DMS153 treated with DMSO at 0.1 percent for 48 hours (cell line): ENCODE measurements around the gene CLHC1.
"Not testable (repeated sequence)": the region's sequence is repeated elsewhere in the genome, so short reads cannot be mapped to it uniquely, and the experiment has no call there.

ENCODE experiments used
- DNase-seq: peaks from one replicate; lab custom pipeline; 2025; ENCODE audit not compliant: unreplicated experiment; lab: John Stamatoyannopoulos, UW

CLHC1 gene

DNA sequence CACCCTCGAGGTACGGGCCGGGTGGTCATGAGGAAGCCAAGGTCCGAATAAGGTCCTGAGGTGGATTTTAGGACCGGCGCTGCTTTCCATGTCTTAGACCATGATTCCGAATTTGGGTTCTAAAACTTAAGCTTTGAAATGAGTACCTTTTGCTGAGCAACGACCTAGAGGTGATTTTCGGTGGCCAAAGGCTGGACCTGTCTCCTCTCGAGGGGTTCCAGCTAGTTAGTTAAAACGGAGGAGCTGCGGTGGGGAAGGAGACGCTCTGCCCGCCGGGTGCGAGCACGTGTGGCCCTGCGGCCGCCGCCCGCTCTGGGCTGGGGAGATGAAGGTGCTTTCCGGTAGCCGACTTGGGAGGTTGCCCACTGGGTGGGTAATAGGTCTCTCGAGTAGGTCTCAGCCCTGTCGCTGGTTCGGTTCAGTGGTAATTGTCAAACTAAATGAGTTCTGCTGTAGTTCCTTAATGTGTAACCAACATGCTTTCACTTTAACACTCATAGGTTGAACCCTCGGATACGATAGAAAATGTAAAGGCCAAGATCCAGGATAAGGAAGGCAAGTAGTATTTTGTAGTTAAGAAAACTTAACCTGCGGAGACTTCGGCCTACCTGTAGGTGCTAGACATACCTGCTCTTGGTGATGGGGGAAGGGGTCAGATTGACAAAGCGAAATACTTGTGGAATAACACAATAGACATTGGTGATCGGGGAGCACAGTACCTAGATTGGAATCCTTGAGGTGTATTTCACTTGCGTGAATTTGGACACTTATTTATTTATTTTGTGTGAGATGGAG, 967 bp upstream of the CLHC1 start:
- no peak for DNase-seq

DNA sequence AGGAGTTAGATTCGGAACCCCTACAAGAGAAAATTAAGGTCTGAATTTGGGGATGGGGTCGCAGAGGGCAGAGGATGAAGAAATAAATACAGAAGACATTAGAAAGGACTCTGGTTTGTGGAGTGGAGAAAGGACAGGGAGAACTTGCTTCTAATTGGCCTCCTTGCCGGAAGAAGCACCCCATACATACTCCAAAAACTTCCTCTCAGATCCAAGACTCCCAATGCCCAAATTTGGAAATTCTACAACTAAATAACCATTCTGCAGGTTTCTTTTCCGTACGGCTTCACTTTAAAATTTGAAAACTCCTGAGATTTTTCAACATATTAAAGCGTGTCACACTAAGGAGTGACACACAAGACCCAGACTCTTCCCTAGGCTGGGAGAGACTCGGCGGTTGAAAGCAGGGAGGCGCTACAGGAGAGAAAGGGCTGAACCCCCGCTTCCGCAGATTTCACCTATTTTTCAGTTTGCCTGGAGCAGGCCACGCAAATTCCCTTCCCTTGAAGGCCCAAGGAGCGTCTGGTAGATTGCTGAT, 478 bp downstream of the CLHC1 start:
- DNase-seq = no peak

DNA sequence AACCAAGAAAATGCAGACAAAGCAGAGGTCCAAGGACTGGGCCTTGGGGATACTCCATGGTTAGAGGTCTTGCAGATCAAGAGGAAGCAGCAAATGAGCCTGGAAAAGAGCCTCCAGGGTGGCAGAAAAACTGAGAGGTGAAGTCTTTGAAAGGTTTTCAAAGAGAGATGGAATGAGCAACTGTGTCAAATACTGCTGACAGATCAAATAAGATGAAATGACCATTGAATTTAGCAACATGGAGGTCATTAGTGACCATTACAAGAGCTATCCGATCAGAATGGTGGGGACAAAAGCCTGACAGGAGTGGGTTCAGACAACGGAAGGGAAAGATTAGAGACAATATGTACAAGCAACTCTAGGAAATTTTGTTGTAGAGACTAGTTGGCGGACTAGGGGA, 1.5 kb downstream of the CLHC1 start:
- no peak for DNase-seq

DNA sequence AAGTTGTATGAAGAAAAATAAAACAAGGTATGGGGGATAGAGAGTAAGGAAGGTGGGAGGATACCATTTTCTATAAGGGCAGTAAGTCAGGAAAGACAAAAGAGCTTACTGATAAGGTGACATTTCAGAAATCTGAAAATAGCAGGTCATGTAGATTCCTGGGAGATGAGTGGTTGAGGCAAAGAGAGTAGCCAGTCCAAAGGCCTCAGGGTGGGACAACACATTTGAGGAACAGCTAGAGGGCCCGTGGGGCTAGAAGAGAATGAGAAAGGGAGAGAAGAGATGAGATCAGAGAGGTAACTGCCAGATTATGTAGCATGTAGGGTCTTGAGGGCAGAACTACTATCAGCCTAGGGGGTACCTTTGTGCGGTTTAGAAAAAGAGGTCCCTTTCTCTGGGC, 2.9 kb downstream of the CLHC1 start:
- DNase-seq = no peak

DNA sequence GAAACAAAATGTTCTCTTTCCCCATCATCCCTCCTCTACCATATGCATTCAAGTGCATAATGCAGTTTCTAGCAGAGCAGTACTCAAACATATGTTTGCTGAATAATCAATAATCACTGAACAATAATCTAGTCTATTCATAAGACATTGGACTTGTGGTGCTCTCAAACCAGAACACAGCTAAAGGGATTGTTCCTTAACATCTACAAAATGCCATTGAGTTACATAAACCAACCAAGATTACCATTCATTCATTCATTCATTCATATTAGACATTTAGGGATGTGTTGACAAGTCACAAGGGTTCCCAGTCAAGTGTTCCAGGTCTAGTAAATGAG, 3.9 kb downstream of the CLHC1 start:
- no peak for DNase-seq

DNA sequence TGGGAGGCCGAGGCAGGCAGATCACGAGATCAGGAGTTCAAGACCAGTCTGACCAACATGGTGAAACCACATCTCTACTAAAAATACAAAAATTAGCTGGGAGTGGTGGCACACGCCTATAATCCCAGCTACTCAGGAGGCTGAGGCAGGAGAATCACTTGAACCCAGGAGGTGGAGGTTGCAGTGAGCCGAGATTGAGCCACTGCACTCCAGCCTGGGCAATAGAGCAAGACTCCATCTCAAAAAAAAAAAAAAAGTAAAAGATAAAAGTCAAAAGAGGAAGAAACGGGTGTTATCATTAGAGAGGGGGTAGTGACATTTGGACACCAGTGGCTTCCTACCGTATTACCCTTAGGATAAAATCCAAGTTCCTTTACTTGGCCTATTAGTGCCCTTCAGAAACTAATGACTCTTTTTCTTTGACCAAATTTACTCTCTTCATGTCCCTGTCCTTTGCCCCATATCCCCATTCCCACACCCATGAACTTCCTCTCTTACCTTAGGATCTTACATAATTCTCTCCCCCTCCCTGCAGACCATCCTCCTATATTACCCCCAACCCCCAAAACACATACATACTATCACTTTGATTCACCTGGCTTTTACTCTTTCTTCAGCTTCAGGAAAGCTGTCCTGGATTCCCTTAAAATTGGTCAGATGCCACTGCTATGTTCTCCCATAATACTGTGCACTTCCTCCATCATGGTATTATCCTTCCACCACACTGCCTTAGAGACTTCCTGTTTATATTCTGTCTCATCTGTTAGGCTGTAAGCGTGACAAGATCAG, 4.5 kb downstream of the CLHC1 start:
- DNase-seq = not testable (repeated sequence)

DNA sequence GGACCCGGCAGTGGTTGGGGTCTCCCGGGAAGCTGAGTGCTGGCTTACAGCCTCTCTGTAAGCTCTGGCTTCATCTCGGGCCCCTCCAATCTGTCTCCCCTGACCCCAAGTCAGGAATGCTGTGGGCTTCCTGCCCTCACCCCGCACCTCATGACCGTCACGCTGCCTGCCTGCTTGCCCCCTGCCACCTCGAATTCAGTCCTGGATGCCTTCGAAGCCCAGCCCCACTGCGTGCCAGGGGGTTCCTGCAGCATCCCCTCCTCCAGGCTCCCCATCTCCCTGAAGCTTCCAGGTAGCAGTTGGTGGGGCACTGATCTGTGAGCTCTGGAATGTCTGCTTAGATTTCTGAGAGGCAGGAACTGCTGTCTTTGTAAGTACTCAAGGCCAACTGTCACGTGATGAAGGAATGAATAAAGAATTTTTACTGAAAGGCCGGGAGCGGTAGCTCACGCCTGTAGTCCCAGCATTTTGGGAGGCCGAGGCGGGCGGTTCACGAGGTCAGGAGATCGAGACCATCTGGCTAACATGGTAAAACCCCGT, 6.5 kb downstream of the CLHC1 start:
- no peak for DNase-seq

DNA sequence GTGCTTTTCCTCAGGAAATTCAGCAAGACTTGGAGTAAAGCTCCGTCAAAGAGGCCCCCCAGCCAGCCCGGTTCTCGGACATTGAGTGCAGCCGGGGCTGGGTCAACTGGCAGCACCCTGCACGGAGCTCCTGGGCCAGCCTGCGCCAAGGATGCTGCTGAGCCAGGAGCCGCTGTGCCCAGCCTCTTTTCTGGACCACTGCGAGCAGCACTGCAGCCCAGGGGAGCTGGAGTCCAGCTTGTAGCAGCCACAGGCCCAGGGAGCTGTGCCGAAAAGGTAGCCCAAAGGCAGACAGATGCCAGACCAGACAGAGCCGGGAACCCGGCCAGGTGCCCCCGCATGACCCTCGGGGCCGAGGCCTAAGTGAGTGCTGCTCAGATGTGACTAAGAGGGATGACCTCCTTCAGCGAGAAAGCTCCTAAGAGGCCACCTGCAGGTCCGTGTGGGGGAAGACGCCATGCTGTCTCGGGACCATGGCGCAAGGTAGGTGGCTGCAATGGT, 7.3 kb downstream of the CLHC1 start:
- no peak for DNase-seq

DNA sequence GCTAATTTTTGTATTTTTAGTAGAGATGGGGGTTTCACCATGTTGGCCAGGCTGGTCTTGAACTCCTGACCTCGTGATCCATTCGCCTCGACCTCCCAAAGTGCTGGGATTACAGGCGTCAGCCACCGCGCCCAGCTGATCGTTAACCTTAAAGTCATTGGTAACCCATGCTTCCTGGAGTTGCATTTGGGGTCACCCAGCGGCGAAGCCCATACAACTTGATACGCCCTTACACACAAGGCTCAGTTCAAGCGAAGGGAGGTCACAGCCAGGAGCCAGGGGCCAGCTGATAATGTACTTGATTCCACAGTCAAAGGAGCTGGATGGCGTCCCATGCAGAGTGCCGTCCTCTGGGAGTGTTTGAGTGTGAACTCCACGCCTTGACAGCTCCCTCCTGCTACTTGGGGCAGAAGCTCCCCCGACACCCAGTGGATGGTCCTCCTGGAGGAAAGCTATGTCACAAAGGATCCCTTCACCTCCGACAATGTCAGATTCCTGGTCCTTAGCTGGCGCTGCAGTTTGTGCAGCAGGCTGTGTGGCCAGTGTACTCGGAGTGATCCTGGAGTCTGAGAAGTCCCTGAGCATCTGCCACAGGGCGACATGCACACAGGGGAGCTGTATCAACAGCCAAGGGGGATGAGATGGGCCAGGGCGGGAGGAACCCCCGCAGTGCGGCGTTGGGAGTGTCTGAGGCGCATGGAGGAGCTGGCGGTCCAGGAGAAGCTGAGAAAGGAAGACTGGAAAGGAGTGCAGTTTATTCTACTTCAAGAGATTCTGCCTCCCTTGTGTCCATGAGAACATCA, 7.9 kb downstream of the CLHC1 start:
- no peak for DNase-seq

DNA sequence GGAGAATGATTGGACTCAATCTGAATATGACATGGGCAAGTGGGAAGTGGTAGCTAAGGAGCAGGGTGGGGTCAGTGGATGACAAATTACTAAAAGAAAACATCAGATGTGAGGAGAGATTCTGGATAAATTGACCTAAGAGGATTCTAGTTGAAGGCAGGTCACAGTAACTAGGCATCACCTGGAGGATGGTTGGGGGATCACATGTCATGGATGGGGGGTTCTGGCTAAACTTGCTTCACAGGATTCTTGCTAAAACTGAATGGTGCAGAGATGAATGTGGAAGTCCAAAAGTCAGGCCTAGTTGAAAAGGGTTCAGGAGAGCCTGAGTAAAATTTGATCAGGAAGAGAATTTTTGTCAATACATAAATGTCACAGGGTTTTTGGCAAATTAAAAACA, 18.3 kb downstream of the CLHC1 start:
- DNase-seq = no peak

DNA sequence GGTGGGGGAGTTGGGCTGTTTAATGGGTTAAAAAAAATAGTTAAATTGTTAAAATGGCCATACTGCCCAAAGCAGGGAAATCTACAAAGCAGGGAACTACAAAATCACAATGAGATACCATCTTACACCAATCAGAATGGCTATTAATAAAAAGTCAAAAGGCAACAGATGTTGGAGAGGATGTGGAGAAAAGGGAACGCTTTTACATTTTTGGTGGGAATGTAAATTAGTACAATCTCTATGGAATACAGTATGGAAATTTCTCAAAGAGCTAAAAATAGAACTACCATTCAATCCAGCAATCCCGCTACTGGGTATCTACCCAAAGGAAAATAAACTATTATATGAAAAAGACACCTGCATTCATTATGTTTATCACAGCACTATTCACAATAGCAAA, 27.1 kb downstream of the CLHC1 start:
- no peak for DNase-seq

DNA sequence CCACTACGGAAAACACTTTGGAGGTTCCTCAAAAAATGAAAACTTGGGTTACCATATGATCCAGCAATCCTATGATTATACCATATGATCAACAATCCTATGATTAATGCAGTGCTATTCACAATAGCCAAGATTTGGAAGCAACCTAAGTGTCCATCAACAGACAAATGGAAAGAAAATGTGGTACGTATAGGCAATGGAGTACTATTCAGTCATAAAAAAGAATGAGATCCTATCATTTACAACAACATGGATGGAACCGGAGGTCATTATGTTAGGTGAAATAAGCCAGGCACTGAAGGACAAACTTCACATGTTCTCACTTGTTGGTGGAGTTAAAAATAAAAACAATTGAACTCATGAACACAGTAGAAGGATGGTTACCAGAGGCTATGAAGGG, 27.6 kb downstream of the CLHC1 start:
- DNase-seq = no peak

DNA sequence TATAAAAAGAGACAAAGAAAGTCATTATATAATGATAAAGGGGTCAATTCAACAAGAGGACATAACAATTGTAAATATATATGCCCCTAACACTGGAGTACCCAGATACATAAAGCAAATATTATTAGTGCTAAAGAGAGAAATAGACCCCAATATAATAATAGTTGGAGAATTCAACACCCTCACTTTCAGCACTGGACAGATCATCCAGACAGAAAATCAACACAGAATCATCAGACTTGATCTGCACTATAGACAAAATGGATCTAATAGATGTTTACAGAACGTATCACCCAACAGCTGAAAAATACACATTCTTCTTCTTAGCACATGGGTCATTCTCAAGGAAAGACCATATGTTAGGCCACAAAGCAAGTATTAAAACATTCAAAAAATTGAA, 31.7 kb downstream of the CLHC1 start:
- DNase-seq = no peak

DNA sequence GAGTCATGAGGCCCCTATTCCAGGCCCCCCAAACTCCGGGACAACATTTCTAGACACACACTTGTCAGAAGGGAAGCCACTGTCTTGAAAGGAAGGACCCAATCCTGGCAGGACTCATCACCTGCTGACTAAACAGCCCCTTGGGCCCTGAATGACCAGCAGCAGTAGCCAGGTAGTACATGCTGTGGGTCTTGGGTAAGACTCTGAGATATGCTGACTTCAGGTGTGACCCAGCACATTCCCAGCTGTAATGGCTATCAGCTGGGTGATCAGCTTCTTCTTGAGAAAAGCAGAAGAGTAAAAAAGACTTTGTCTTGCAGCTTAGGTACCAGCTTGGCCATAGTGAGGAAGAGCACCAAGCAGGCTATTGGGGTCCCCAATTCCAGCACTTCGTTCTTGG, 35.6 kb downstream of the CLHC1 start:
- DNase-seq = no peak

DNA sequence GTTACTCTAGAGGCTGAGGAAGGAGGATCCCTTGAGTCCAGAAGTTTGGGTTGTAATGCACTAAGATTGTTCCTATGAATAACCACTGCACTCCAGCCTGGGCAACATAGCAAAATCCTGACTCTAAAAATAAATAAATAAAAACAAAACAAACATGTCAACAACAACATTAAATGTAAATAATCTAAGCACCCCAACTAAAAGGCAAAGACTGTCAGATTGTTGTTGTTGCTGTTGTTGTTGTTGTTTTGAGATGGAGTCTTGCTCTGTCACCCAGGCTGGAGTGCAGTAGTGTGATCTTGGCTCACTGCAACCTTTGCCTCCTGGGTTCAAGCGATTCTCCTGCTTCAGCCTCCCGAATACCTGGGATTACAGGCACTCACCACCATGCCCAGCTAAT, 40.2 kb downstream of the CLHC1 start:
- DNase-seq = not testable (repeated sequence)

DNA sequence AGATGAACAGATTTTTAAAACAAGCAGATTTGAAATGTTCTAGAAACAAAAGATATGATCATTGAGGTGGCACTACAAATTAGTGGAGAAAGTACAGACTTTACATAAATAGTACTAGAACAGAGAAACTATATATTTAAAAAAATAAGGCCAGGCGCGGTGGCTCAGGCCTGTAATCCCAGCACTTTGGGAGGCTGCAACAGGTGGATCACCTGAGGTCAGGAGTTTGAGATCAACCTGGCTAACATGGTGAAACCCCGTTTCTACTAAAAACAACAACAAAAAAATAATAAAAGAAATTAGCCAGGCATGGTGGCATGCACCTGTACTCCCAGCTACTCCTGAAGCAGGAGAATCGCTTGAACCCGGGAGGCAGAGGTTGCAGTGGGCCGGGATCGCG, 45.3 kb downstream of the CLHC1 start:
- not testable (repeated sequence) for DNase-seq

DNA sequence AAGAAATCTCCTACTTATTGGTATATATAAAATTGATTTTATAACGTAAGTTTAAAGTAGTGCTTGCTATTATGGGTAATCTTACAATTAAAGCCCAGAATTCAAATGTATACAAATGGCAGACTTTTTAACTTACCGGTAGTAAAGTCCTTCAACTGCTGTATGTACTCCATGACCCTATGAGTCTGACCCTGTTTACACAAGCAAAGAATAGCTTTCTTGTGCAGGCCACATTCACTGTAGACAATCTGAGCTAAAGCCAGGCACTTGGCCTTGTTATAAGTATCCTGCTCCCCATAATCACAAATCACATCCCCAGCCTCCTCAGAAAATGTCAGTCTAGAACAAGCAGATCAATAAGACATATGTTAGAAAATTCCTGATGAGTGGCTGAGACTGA, 51.7 kb downstream of the CLHC1 start:
- DNase-seq = no peak

DNA sequence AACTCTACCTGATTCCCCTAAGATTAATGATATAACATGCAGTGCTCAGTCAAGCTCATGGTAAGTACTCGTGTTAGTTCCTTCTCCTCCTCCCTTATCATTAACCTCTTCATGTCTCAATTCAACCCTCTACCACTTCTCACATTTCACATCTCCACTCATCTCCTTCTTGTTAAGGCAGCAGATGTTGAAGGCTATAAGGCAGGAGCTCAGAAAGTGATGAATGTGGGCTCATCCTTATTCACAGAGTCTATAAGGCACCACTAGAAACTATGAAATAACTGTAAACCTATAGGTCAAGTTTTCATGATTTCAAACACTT, 56.0 kb downstream of the CLHC1 start:
- no peak for DNase-seq

DNA sequence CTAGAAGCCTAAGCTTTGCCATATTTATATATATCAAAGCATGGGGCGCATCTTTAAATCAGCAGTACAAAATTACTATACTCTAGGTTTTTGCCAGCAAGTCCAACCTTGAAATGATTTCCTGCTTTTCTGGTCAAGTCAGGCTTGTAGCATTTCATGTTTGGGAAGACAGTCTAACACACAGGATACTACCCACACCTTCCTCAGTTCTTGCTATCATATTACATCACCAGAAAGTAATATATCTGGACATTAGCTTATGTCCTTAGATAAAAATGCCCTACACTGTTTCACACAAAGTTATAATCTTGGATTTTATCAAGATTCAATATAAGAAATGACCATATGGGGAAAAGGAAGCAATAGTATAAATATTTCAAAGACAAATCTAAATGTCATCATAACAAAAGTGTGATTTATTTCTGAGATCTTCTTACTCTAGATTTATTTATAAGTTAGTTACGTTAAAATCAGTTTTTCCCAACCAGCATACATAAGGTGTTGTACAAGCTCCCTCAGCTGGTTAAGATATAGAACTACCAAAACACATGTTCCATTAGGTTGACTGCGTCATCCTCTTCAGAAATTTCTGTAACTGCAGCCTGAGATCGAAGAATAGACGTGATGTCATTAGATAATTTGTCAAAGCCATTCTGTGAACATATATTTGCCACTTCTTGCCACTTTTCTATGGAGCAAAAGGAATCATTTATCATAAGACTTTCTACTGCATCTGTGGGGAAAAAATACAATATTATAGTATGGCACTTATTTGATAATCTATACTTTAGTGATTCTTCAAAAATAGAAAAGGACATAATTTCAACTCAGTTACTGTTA, 56.6 kb downstream of the CLHC1 start:
- peak; percentile 58 for DNase-seq

DNA sequence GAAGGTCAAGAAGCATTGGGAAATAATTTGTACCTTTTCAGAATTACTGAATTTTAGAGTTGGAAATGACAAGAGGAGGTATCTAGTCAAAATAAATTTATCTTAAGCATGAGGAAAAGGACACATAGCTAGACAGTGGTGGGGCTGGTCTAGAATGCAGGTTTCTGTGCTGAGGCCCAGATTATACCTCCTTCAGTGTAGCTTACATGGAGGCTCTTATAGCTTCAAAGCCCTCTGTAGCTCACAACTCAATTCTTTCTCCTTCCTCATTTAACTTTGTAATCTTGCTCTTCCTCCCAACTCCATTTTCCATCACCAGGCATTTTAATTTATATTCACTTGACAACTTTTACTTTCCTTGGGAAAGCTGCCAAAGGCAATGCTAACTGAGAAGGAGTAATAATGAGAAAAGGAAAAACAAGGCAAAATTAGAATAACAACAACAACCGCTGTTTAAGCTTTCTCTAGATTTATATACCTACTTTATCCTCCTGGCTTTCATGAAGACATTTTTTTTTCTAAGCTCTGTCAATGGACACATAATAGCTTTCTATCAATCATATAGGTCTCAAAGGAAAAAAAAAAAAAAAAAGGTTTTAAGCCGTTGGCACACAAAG, 58.5 kb downstream of the CLHC1 start:
- DNase-seq = no peak
